ENCODE results near the gene CNTN2. TPM values are rescaled to one million over a fixed set of nuclear protein-coding genes. Genes with fewer than 3 reads are reported as not detected.
A peak's percentile ranks its signal among the peaks of the same experiment; 100 is the strongest.

Gene CNTN2
- total RNA-seq, 1 donor from 2014 or later, result not detected

DNA sequence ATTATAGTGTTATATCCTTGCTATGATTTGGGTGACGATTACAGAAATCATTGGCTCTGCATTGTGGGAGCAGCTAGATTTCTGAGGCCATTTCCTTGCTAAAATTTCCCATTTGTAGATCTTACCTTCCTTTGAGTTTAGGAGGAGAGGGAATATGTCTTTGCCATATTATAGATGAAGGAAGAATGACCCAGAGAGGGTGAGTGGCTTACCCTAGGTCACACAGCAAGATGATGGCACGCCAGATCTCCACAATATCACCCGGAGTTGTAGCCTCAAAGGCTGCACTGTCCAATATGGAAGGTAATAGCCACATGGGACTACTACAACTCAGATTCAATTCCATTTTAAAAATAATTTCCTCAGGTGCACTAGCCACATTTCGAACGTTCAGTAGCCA is 10.3 kb downstream of the CNTN2 start:
- H3K4me3 Mint-ChIP-seq (ENCODE audit: unreplicated experiment), result no peak overlapping the region

DNA sequence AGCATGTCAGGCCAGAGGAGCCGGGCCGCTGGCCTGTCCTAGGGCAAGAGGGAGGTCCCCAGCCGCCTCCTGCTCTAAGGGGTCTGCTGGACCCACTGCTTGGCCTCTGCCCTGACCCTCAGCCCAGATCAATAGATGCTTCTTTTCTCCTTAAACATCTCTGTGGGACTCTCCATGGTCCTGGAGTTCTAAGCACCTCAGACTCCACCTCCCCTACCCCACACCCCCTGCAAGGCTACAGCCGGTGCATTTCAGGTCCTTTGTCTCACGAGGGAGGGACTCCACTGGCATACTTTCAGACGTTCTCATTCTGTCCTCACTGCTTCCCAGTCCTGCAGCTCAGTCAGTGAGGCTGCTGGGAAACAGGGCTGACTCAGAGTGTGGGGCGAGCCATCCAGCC is 11.0 kb downstream of the CNTN2 start:
- Mint-ChIP-seq H3K9me3 (ENCODE audit: low read depth) (no peaks in the 10 kb centered on the region), H3K36me3 (ENCODE audit: low read depth) (no peaks in the 10 kb centered on the region), H3K27me3 (ENCODE audit: low read depth) (peaks cover 34% of the 10 kb centered on the region), H3K27ac (ENCODE audit: unreplicated experiment) (no peak overlapping the region), H3K4me3 (ENCODE audit: unreplicated experiment) (no peak overlapping the region), H3K4me1 (ENCODE audit: low read depth) (no peaks in the 10 kb centered on the region)
- DNase-seq (ENCODE audit: low spot score), result no peak
- no peak for TF ChIP-seq CTCF (IDR thresholded peaks at IDR 0.05)

More for the DNA sequence above, 10.3 kb downstream of the CNTN2 start:
- Mint-ChIP-seq H3K27ac (ENCODE audit: unreplicated experiment) (no peak overlapping the region), H3K36me3 (ENCODE audit: low read depth) (no peaks in the 10 kb centered on the region), H3K4me1 (ENCODE audit: low read depth) (no peaks in the 10 kb centered on the region), H3K27me3 (ENCODE audit: low read depth) (peaks cover 34% of the 10 kb centered on the region), H3K9me3 (ENCODE audit: low read depth) (no peaks in the 10 kb centered on the region)
- DNase-seq (ENCODE audit: low spot score), result no peak
- no peak for TF ChIP-seq CTCF (IDR thresholded peaks at IDR 0.05)

- Mint-ChIP-seq H3K36me3 (ENCODE audit: low read depth) (no peaks in the 10 kb centered on the region), H3K4me3 (ENCODE audit: unreplicated experiment) (no peak overlapping the region), H3K9me3 (ENCODE audit: low read depth) (no peaks in the 10 kb centered on the region), H3K4me1 (ENCODE audit: low read depth) (no peaks in the 10 kb centered on the region), H3K27ac (ENCODE audit: unreplicated experiment) (no peak overlapping the region), H3K27me3 (ENCODE audit: low read depth) (peaks cover 32% of the 10 kb centered on the region)
- TF ChIP-seq CTCF (IDR thresholded peaks at IDR 0.05), result no peak
- DNase-seq (ENCODE audit: low spot score), result peak; percentile 78
Measured at GRCh38 chr1:205056188-205056611, 13.2 kb downstream of the CNTN2 start.

DNA sequence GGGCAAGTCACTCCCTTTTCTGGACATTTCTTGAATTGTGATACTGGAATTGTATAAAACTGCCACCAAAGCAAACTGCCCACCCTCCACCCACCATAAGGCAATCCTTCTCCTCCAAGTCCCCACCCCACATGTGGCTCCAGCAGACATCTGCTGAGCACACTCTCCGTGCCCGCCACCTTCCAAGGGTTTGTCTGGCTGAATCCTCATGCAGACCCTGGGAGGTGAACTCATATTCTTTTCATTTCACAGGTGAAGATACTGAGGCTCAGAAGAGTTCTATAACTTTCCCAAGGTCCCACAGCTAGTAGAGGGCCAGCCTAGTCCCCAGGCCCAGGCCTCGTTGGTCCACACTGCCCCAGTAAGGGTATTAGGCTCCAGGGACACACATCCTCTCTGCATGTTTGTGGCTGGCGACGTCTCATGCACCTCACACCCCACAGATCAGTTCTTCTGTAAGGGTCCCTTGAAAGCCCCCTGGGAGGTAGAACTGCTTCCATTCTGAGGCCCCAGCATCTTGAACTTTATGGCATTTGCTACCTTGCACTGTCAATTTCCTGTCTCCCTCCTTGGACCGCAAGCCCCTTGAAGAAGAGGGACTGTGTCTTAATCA is 14.1 kb downstream of the CNTN2 start:
- Mint-ChIP-seq H3K27me3 (ENCODE audit: low read depth) (peaks cover 30% of the 10 kb centered on the region), H3K27ac (ENCODE audit: unreplicated experiment) (no peak overlapping the region), H3K36me3 (ENCODE audit: low read depth) (no peaks in the 10 kb centered on the region), H3K4me3 (ENCODE audit: unreplicated experiment) (no peak overlapping the region), H3K9me3 (ENCODE audit: low read depth) (no peaks in the 10 kb centered on the region), H3K4me1 (ENCODE audit: low read depth) (no peaks in the 10 kb centered on the region)
- no peak for TF ChIP-seq CTCF (IDR thresholded peaks at IDR 0.05)
- DNase-seq (ENCODE audit: low spot score), result peak; percentile 58

DNA sequence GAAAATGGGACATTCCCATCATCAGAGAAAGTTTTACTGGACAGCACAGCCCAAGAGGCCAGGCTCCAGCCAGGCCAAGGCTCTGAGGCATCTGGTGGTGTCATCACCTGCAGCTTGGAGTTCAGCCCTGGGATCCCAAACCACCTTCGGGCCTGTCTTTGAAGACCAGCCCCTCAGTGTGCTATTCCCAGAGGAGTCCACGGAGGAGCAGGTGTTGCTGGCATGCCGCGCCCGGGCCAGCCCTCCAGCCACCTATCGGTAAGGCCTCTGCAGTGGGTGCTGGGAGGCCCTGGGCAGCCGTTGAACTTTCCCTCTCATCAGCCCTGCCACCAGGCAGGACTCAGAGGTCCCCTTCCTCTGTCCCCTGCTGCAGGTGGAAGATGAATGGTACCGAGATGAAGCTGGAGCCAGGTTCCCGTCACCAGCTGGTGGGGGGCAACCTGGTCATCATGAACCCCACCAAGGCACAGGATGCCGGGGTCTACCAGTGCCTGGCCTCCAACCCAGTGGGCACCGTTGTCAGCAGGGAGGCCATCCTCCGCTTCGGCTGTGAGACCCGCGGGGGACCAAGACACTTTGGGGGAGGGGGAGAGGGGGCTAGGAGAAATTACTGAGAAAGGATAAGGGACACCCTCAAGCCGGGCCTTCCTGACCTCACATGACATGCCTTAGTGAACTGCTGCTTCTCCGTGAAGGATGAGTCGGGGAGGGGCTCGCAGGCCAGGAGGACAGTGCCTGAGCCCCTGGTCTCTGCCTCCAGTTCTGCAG is 15.0 kb downstream of the CNTN2 start:
- no peak for TF ChIP-seq CTCF (IDR thresholded peaks at IDR 0.05)
- no peak overlapping the region for H3K27ac Mint-ChIP-seq (ENCODE audit: unreplicated experiment)
- no peak overlapping the region for H3K4me3 Mint-ChIP-seq (ENCODE audit: unreplicated experiment)
- H3K36me3 Mint-ChIP-seq (ENCODE audit: low read depth), result no peaks in the 10 kb centered on the region
- H3K9me3 Mint-ChIP-seq (ENCODE audit: low read depth), result no peaks in the 10 kb centered on the region
- H3K27me3 Mint-ChIP-seq (ENCODE audit: low read depth), result peaks cover 30% of the 10 kb centered on the region
- peak; percentile 80 for DNase-seq (ENCODE audit: low spot score)
- H3K4me1 Mint-ChIP-seq (ENCODE audit: low read depth), result no peaks in the 10 kb centered on the region

Data from chondrocyte (in vitro differentiated cells).